CD4-positive, alpha-beta T cell treated with Interleukin-6 for 4 hours (primary cell): ENCODE measurements around the gene HSP90AB1.

Experiments used
- DNase-seq: peaks from one replicate; pipeline ENCODE4 v3.0.0-alpha.2; 2020; ENCODE audit warnings: mixed read lengths

The HSP90AB1 gene

GRCh38 chr6:44269921-44270525 is 23.1 kb downstream of the HSP90AB1 start, which contains the start of gene TMEM151B:
Gene TMEM151B (plus strand): TSS chr6:44270450. CDS start chr6:44270743, 293 bp downstream.
- DNase-seq, result peak; percentile 34

- DNase-seq, result peak; percentile 26
Measured at GRCh38 chr6:44270526-44271405, 23.9 kb downstream of the HSP90AB1 start.

- DNase-seq, result no peak
Measured at GRCh38 chr6:44271406-44271723, 24.5 kb downstream of the HSP90AB1 start.

- DNase-seq, result no peak
Measured at GRCh38 chr6:44271914-44272313, 25.0 kb downstream of the HSP90AB1 start.

- DNase-seq, result no peak
Measured at GRCh38 chr6:44272529-44272928, 25.6 kb downstream of the HSP90AB1 start.

GRCh38 chr6:44272999-44273566 is 26.2 kb downstream of the HSP90AB1 start:
- DNase-seq, result no peak

- no peak for DNase-seq
Measured at GRCh38 chr6:44273617-44274016, 26.7 kb downstream of the HSP90AB1 start.

GRCh38 chr6:44275271-44275748 is 28.4 kb downstream of the HSP90AB1 start:
- no peak for DNase-seq

- DNase-seq, result peak; percentile 33
Measured at GRCh38 chr6:44275749-44276648, 29.1 kb downstream of the HSP90AB1 start.

- no peak for DNase-seq
Measured at GRCh38 chr6:44276667-44277640, 30.1 kb downstream of the HSP90AB1 start.

- no peak for DNase-seq
Measured at GRCh38 chr6:44277763-44278162, 30.9 kb downstream of the HSP90AB1 start.

- DNase-seq, result no peak
Measured at GRCh38 chr6:44278315-44278714, 31.4 kb downstream of the HSP90AB1 start.

- DNase-seq, result no peak
Measured at GRCh38 chr6:44278774-44279697, 32.1 kb downstream of the HSP90AB1 start.

GRCh38 chr6:44284121-44284520 is 37.2 kb downstream of the HSP90AB1 start:
- no peak for DNase-seq

GRCh38 chr6:44284867-44285266 is 38.0 kb downstream of the HSP90AB1 start:
- DNase-seq, result no peak

- no peak for DNase-seq
Measured at GRCh38 chr6:44285552-44286284, 38.8 kb downstream of the HSP90AB1 start.

GRCh38 chr6:44286285-44286565 is 39.3 kb downstream of the HSP90AB1 start:
- no peak for DNase-seq

GRCh38 chr6:44286747-44287146 is 39.8 kb downstream of the HSP90AB1 start:
- DNase-seq, result no peak

GRCh38 chr6:44289726-44290260 is 42.9 kb downstream of the HSP90AB1 start:
- no peak for DNase-seq

- no peak for DNase-seq
Measured at GRCh38 chr6:44291841-44292240, 44.9 kb downstream of the HSP90AB1 start.
